Tibial artery (tissue), 4 donors: ENCODE measurements around the gene RTF2.
A peak's percentile ranks its signal among the peaks of the same experiment; 100 is the strongest.

ENCODE experiments used
- DNase-seq, 2 donors: peaks; one replicate each; pipeline ENCODE4 v3.0.0-alpha.2; 2019
- H3K27ac ChIP-seq, 2 donors: fragments of 200-600 bp; sonication (generic) in 1 of 2; 1 replicate in 1 of 2; 2 replicates in 1 of 2; pipeline ENCODE4 v1.5.1; 2018 to 2019; ENCODE audit warnings: mild to moderate bottlenecking in 1 of 2
- H3K27me3 ChIP-seq, 2 donors: fragments of 200-600 bp; sonication (generic) in 1 of 2; one replicate each; pipeline versions ENCODE4 v1.5.1 to v1.6.0; 2016 to 2019
- H3K36me3 ChIP-seq, 3 donors: fragments of 200-600 bp; sonication (generic) in 2 of 3; one replicate each; pipeline ENCODE4 v1.5.1; 2016 to 2019; ENCODE audit warnings: mild to moderate bottlenecking in 2 of 3
- H3K4me1 ChIP-seq, 4 donors: fragments of 200-600 bp; sonication (generic) in 2 of 4; 1 replicate in 3 of 4; 2 replicates in 1 of 4; pipeline ENCODE4 v1.5.1; 2016 to 2019
- H3K4me3 ChIP-seq, 2 donors: fragments of 200-600 bp; sonication (generic) in 1 of 2; 1 replicate in 1 of 2; 2 replicates in 1 of 2; pipeline ENCODE4 v1.5.1; 2018 to 2019; ENCODE audit warnings: mild to moderate bottlenecking in 2 of 2
- H3K9me3 ChIP-seq, 3 donors: fragments of 200-600 bp; sonication (generic) in 1 of 3; one replicate each; pipeline ENCODE4 v1.5.1; 2016 to 2019
- CTCF ChIP-seq, 2 experiments: fragments of 200-600 bp in 1 of 2; fragments of 450-650 bp in 1 of 2; IDR thresholded peaks; one replicate each; pipeline ENCODE4 v1.5.1; 2017 to 2019; ENCODE audit warnings: antibody characterized with exemption in 2 of 2, mild to moderate bottlenecking in 1 of 2, moderate library complexity in 1 of 2
- intact Hi-C: fragments of 100-400 bp; cut with DNase I; formaldehyde crosslinking; loops from one replicate; pipeline ENCODE4 v1.15.0; 2023; ENCODE audit warnings: low total_unique reads

Gene RTF2

GRCh38 chr20:56438284-56438683, 30.1 kb upstream of the RTF2 start:
- no peak overlapping the region for H3K4me3 ChIP-seq
- no peak overlapping the region for H3K27ac ChIP-seq
- no peaks in the 10 kb centered on the region for H3K9me3 ChIP-seq
- no peaks in the 10 kb centered on the region for H3K36me3 ChIP-seq
- no peaks in the 10 kb centered on the region for H3K4me1 ChIP-seq
- intact Hi-C loops, result no loop called here
- no peak for DNase-seq
- H3K27me3 ChIP-seq, result no peaks in the 10 kb centered on the region
- no peak for TF ChIP-seq CTCF (IDR thresholded peaks at IDR 0.05)

GRCh38 chr20:56439771-56440291, 28.6 kb upstream of the RTF2 start:
- H3K27me3 ChIP-seq, result no peaks in the 10 kb centered on the region
- H3K36me3 ChIP-seq, result no peaks in the 10 kb centered on the region

GRCh38 chr20:56440346-56441007, 27.9 kb upstream of the RTF2 start:
- H3K27me3 ChIP-seq, result peaks cover 0 to under 1% of the 10 kb centered on the region in 2 donors
- peak in 1 of 2 donors; percentile 21 for DNase-seq
- TF ChIP-seq CTCF (IDR thresholded peaks at IDR 0.05), result no peak
- no peaks in the 10 kb centered on the region for H3K36me3 ChIP-seq
- no peak overlapping the region for H3K27ac ChIP-seq
- intact Hi-C loops, result no loop called here
- no peaks in the 10 kb centered on the region for H3K4me1 ChIP-seq
- H3K9me3 ChIP-seq, result no peaks in the 10 kb centered on the region
- no peak overlapping the region for H3K4me3 ChIP-seq

More at GRCh38 chr20:56439771-56440291, 28.6 kb upstream of the RTF2 start:
- intact Hi-C loops, result no loop called here
- TF ChIP-seq CTCF (IDR thresholded peaks at IDR 0.05), result no peak
- H3K4me3 ChIP-seq, result no peak overlapping the region
- DNase-seq, result peak in 1 of 2 donors; percentile 28
- H3K9me3 ChIP-seq, result no peaks in the 10 kb centered on the region
- H3K4me1 ChIP-seq, result no peaks in the 10 kb centered on the region
- H3K27ac ChIP-seq, result no peak overlapping the region

GRCh38 chr20:56442389-56443365, 25.8 kb upstream of the RTF2 start:
- no peak overlapping the region for H3K27ac ChIP-seq
- no peaks in the 10 kb centered on the region for H3K9me3 ChIP-seq
- no peak for TF ChIP-seq CTCF (IDR thresholded peaks at IDR 0.05)

GRCh38 chr20:56443654-56444540, 24.5 kb upstream of the RTF2 start:
- intact Hi-C loops, result no loop called here
- Histone ChIP-seq H3K27me3 (peaks cover 0 to 3% of the 10 kb centered on the region in 2 donors), H3K4me3 (no peak overlapping the region), H3K4me1 (no peaks in the 10 kb centered on the region), H3K9me3 (no peaks in the 10 kb centered on the region), H3K36me3 (no peaks in the 10 kb centered on the region), H3K27ac (no peak overlapping the region)
- DNase-seq, result peak in 1 of 2 donors; percentile 41
- TF ChIP-seq CTCF (IDR thresholded peaks at IDR 0.05), result no peak

More at GRCh38 chr20:56442389-56443365, 25.8 kb upstream of the RTF2 start:
- Histone ChIP-seq H3K4me3 (no peak overlapping the region), H3K36me3 (no peaks in the 10 kb centered on the region), H3K27me3 (peaks cover 0 to 3% of the 10 kb centered on the region in 2 donors), H3K4me1 (no peaks in the 10 kb centered on the region)
- peak in 1 of 2 donors; percentile 23 for DNase-seq
- intact Hi-C loops, result no loop called here
